ENCODE data around the gene FNDC3A. TPM values are rescaled to one million over a fixed set of nuclear protein-coding genes. Genes with fewer than 3 reads are reported as not detected.
"Not testable (repeated sequence)": the region's sequence is repeated elsewhere in the genome, so short reads cannot be mapped to it uniquely, and the experiment has no call there.

FNDC3A gene
- total RNA-seq, 1 donor from 2014 or later, result 41.6 TPM

- DNase-seq (ENCODE audit: low read depth), result no peak
Measured at GRCh38 chr13:49132479-49133002, 156.8 kb downstream of the FNDC3A start.

GRCh38 chr13:49134305-49134704 is 158.6 kb downstream of the FNDC3A start:
- no peak for DNase-seq (ENCODE audit: low read depth)

- DNase-seq (ENCODE audit: low read depth), result not testable (repeated sequence)
Measured at GRCh38 chr13:49137138-49137643, 161.5 kb downstream of the FNDC3A start.

- no peak for DNase-seq (ENCODE audit: low read depth)
Measured at GRCh38 chr13:49140910-49141611, 165.3 kb downstream of the FNDC3A start.

GRCh38 chr13:49146950-49147355 is 171.2 kb downstream of the FNDC3A start:
- peak; percentile 45 for DNase-seq (ENCODE audit: low read depth)

- no peak for DNase-seq (ENCODE audit: low read depth)
Measured at GRCh38 chr13:49148405-49148804, 172.7 kb downstream of the FNDC3A start.

- DNase-seq (ENCODE audit: low read depth), result not testable (repeated sequence)
Measured at GRCh38 chr13:49157955-49158584, 182.4 kb downstream of the FNDC3A start.

- not testable (repeated sequence) for DNase-seq (ENCODE audit: low read depth)
Measured at GRCh38 chr13:49163162-49163561, 187.4 kb downstream of the FNDC3A start.

GRCh38 chr13:49164712-49165111 is 189.0 kb downstream of the FNDC3A start:
- no peak for DNase-seq (ENCODE audit: low read depth)

GRCh38 chr13:49165798-49166752 is 190.4 kb downstream of the FNDC3A start:
- no peak for DNase-seq (ENCODE audit: low read depth)

GRCh38 chr13:49171359-49171758 is 195.6 kb downstream of the FNDC3A start:
- no peak for DNase-seq (ENCODE audit: low read depth)

- DNase-seq (ENCODE audit: low read depth), result no peak
Measured at GRCh38 chr13:49183672-49184325, 208.1 kb downstream of the FNDC3A start.

- no peak for DNase-seq (ENCODE audit: low read depth)
Measured at GRCh38 chr13:49184621-49185020, 208.9 kb downstream of the FNDC3A start.

- DNase-seq (ENCODE audit: low read depth), result no peak
Measured at GRCh38 chr13:49185264-49185663, 209.6 kb downstream of the FNDC3A start.

GRCh38 chr13:49190901-49191300 is 215.2 kb downstream of the FNDC3A start:
- DNase-seq (ENCODE audit: low read depth), result no peak

- DNase-seq (ENCODE audit: low read depth), result no peak
Measured at GRCh38 chr13:49206641-49207040, 230.9 kb downstream of the FNDC3A start.

- no peak for DNase-seq (ENCODE audit: low read depth)
Measured at GRCh38 chr13:49208619-49209018, 232.9 kb downstream of the FNDC3A start.

- no peak for DNase-seq (ENCODE audit: low read depth)
Measured at GRCh38 chr13:49210114-49210513, 234.4 kb downstream of the FNDC3A start.

GRCh38 chr13:49210669-49211068 is 235.0 kb downstream of the FNDC3A start:
- DNase-seq (ENCODE audit: low read depth), result no peak

GRCh38 chr13:49213539-49213938 is 237.8 kb downstream of the FNDC3A start:
- no peak for DNase-seq (ENCODE audit: low read depth)
